Keratinocyte (primary cell): ENCODE data around the gene IL31. TPM values are rescaled to one million over a fixed set of nuclear protein-coding genes. Genes with fewer than 3 reads are reported as not detected.

Source experiments
- DNase-seq: peaks from one replicate; pipeline ENCODE4 v3.0.0-alpha.2; 2011; ENCODE audit warnings: low read depth, missing footprints, low spot score
- FAIRE-seq: peaks from 2 replicates; lab custom pipeline; 2011; peaks lifted over from hg19 to GRCh38; lab: Jason Lieb, UNC
- H2AFZ ChIP-seq: 2 replicates; pipeline ENCODE4 v1.6.0; 2012; ENCODE audit warnings: low read length, control low read depth, inconsistent platforms; ENCODE audit not compliant: control insufficient read depth
- H3K27ac ChIP-seq: 2 replicates; pipeline ENCODE4 v1.5.1; 2011; ENCODE audit warnings: low read length; ENCODE audit not compliant: control insufficient read depth, insufficient read depth
- H3K27me3 ChIP-seq: 3 replicates; pipeline ENCODE4 v1.6.0; 2011; ENCODE audit warnings: low read length; ENCODE audit not compliant: control insufficient read depth, insufficient read depth; ENCODE audit errors: extremely low read depth
- H3K36me3 ChIP-seq, 2 experiments: 2 replicates in 1 of 2; 3 replicates in 1 of 2; pipeline ENCODE4 v1.5.1; 2011; ENCODE audit warnings: low read length in 2 of 2, mild to moderate bottlenecking in 1 of 2; ENCODE audit not compliant: control insufficient read depth in 2 of 2, insufficient read depth in 2 of 2; ENCODE audit errors: extremely low read depth in 1 of 2
- H3K4me1 ChIP-seq: 3 replicates; pipeline ENCODE4 v1.5.1; 2011; ENCODE audit warnings: low read length; ENCODE audit not compliant: control insufficient read depth, insufficient read depth; ENCODE audit errors: extremely low read depth
- H3K4me2 ChIP-seq: 3 replicates; pipeline ENCODE4 v1.6.0; 2011; ENCODE audit warnings: low read depth, low read length; ENCODE audit not compliant: control insufficient read depth, insufficient read depth; ENCODE audit errors: extremely low read depth
- H3K4me3 ChIP-seq, 3 experiments: fragments of 200-600 bp in 1 of 3; sonication (generic) in 1 of 3; 2 replicates in 2 of 3; 3 replicates in 1 of 3; pipeline ENCODE4 v1.5.1; 2011 to 2016; ENCODE audit warnings: low read length in 3 of 3, mild to moderate bottlenecking in 3 of 3, control low read depth in 2 of 3, inconsistent platforms in 1 of 3, low read depth in 1 of 3, mixed read lengths in 1 of 3, mixed run types in 1 of 3, moderate library complexity in 1 of 3; ENCODE audit not compliant: control insufficient read depth in 2 of 3, insufficient read depth in 2 of 3; ENCODE audit errors: extremely low read depth in 1 of 3
- H3K79me2 ChIP-seq: 2 replicates; pipeline ENCODE4 v1.6.0; 2012; ENCODE audit warnings: low read length; ENCODE audit not compliant: control insufficient read depth, insufficient read depth
- H3K9ac ChIP-seq: 3 replicates; pipeline ENCODE4 v1.6.0; 2011; ENCODE audit warnings: low read length; ENCODE audit not compliant: control insufficient read depth, insufficient read depth; ENCODE audit errors: extremely low read depth
- H3K9me1 ChIP-seq: 3 replicates; pipeline ENCODE4 v1.6.0; 2011; ENCODE audit warnings: low read length; ENCODE audit not compliant: control insufficient read depth, insufficient read depth; ENCODE audit errors: extremely low read depth
- H3K9me3 ChIP-seq: 2 replicates; pipeline ENCODE4 v1.5.1; 2012; ENCODE audit warnings: low read depth, low read length; ENCODE audit not compliant: control insufficient read depth
- H4K20me1 ChIP-seq: 3 replicates; pipeline ENCODE4 v1.6.0; 2011; ENCODE audit warnings: low read length; ENCODE audit not compliant: control insufficient read depth, insufficient read depth; ENCODE audit errors: extremely low read depth
- EZH2 ChIP-seq: IDR thresholded peaks from one replicate; pipeline ENCODE4 v1.6.1; 2012; ENCODE audit warnings: inconsistent platforms, mild to moderate bottlenecking, low read length, moderate library complexity
- dilution Hi-C: fragments of 300-500 bp; cut with MboI; formaldehyde crosslinking; loops from one replicate; pipeline ENCODE4 v1.7.0; 2020; ENCODE audit warnings: low sequenced_read_pairs; ENCODE audit not compliant: extremely low pct_ligation_motif_present
- polyA plus RNA-seq, 5 experiments: library from polyadenylated mRNA; depleted of rRNA in 3 of 5; stranded (reverse) in 3 of 5; stranded (forward) in 1 of 5; unstranded in 1 of 5; fragments of >200 nt; gene quantifications; 1 replicate in 1 of 5; 2 replicates in 3 of 5; 3 replicates in 1 of 5; pipeline versions ENCODE4 v1.2.1 to v1.2.3, GENCODE V29; 2011 to 2012; ENCODE audit warnings: missing spikeins in 2 of 5, low read depth in 1 of 5, low replicate concordance in 1 of 5
- TF ChIP-seq, protein P1 (sequence below), 3 experiments: IDR thresholded peaks in 1 of 3; conservative IDR thresholded peaks in 1 of 3; optimal IDR thresholded peaks in 1 of 3; 2 replicates in 2 of 3; 3 replicates in 1 of 3; pipeline versions ENCODE3 to v1.5.1; 2011; ENCODE audit warnings: low read length in 3 of 3, mild to moderate bottlenecking in 3 of 3, moderate library complexity in 2 of 3, control low read depth in 1 of 3, inconsistent platforms in 1 of 3; ENCODE audit not compliant: insufficient read depth in 2 of 3; ENCODE audit errors: extremely low read depth in 1 of 3

The IL31 gene
- polyA plus RNA-seq, 1 donor (not counting 4 experiments of a cell fraction or from before 2014, with no cell fraction given) = not detected

DNA sequence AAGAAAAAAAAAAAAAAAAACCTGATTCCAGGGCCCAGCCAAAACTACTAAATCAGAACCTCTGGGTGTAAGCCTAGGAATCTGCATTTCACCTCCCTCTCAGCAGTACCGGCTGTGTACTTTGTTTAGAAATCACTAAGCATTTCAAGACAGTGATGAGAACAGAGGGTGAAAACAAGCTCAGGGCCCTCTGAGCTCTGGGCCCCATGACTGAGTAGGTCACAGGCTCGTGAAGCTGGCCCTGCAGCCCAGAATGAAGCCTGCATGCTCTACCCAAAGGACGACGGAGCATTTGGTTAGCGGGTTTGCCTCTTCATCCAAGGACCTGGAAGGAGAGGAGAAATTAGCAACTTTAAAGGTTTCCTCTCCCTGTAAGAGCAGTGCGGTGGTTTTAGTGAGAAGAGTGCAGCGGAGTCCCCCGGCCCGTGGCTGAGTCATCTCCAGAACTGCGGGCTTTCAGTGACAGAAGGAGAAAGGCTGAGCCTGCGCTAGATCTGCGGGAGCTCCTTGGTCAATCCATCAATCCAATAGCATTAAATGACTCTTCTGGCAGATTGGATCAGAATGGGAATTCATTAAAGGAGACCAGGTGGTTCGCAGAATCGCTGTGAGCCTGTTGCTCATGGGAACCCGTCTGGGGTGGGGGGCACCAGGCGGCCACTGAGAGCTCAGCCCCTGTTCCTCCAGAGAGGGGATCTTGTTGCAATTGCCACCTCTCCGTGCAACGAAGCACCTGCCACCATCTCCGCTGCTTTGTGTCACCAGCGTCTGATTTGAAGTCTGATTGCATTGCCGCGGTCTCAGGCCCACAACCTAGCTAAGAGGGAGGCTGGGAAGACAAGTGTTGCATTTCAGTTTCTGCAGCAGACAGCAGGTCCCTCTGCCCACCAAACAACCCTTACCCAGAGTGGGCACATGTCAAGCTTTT lies 7.3 kb downstream of the IL31 start:
- no peak overlapping the region for H2AFZ ChIP-seq
- TF ChIP-seq EZH2 = no peak
- TF ChIP-seq, protein P1, sequence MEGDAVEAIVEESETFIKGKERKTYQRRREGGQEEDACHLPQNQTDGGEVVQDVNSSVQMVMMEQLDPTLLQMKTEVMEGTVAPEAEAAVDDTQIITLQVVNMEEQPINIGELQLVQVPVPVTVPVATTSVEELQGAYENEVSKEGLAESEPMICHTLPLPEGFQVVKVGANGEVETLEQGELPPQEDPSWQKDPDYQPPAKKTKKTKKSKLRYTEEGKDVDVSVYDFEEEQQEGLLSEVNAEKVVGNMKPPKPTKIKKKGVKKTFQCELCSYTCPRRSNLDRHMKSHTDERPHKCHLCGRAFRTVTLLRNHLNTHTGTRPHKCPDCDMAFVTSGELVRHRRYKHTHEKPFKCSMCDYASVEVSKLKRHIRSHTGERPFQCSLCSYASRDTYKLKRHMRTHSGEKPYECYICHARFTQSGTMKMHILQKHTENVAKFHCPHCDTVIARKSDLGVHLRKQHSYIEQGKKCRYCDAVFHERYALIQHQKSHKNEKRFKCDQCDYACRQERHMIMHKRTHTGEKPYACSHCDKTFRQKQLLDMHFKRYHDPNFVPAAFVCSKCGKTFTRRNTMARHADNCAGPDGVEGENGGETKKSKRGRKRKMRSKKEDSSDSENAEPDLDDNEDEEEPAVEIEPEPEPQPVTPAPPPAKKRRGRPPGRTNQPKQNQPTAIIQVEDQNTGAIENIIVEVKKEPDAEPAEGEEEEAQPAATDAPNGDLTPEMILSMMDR (optimal IDR thresholded peaks at IDR 0.05 in 1 of 3, IDR thresholded peaks at IDR 0.05 in 1 of 3, conservative IDR thresholded peaks at IDR 0.05 in 1 of 3; ENCODE audit: extremely low read depth in 1 of 3, insufficient read depth in 2 of 3, low read length in 3 of 3) = no peak
- no peak overlapping the region for H3K4me2 ChIP-seq
- H3K9ac ChIP-seq = no peak overlapping the region
- H3K27ac ChIP-seq = no peak overlapping the region
- no peaks in the 10 kb centered on the region for H4K20me1 ChIP-seq
- H3K79me2 ChIP-seq = no peaks in the 10 kb centered on the region
- no peaks in the 10 kb centered on the region for H3K9me1 ChIP-seq
- H3K9me3 ChIP-seq = no peaks in the 10 kb centered on the region
- H3K36me3 ChIP-seq = no peaks in the 10 kb centered on the region
- no peak overlapping the region for H3K4me3 ChIP-seq
- no peak for DNase-seq
- peaks cover 2% of the 10 kb centered on the region for H3K27me3 ChIP-seq
- no peak for FAIRE-seq
- dilution Hi-C loops = no loop called here
- no peaks in the 10 kb centered on the region for H3K4me1 ChIP-seq

DNA sequence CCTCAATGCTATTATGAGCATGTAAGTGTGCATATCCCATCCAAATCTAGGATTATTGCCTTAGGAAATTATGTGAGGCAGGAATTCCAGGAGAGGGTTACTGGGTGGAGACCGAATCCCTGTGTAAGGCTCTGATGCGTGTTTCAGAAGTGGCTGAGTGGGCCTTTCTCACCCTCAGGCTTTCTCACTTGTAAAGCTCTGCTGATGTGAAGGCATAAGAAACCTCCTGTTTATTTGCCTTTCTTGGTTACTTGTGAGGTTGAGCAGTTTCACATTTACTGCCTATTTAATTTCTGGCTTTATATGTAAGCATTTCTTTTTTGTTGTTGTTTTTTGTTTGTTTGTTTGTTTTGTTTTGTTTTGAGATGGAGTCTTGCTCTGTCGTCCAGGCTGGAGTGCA lies 11.0 kb downstream of the IL31 start:
- Histone ChIP-seq H3K27me3 (no peaks in the 10 kb centered on the region), H3K9me1 (no peaks in the 10 kb centered on the region), H3K4me3 (no peak overlapping the region), H3K9ac (no peak overlapping the region), H3K27ac (no peak overlapping the region), H3K4me2 (no peak overlapping the region), H3K9me3 (no peaks in the 10 kb centered on the region), H2AFZ (no peak overlapping the region), H4K20me1 (no peaks in the 10 kb centered on the region), H3K36me3 (no peaks in the 10 kb centered on the region), H3K4me1 (peaks cover 2% of the 10 kb centered on the region), H3K79me2 (no peaks in the 10 kb centered on the region)
- DNase-seq = no peak
- FAIRE-seq = no peak
- dilution Hi-C loops = no loop called here
- TF ChIP-seq, protein P1 (optimal IDR thresholded peaks at IDR 0.05 in 1 of 3, IDR thresholded peaks at IDR 0.05 in 1 of 3, conservative IDR thresholded peaks at IDR 0.05 in 1 of 3; ENCODE audit: extremely low read depth in 1 of 3, insufficient read depth in 2 of 3, low read length in 3 of 3) = no peak
- no peak for TF ChIP-seq EZH2
